Measurements from ENCODE around the gene FRMD4A. TPM values are rescaled to one million over a fixed set of nuclear protein-coding genes. Genes with fewer than 3 reads are reported as not detected.
"Not testable (repeated sequence)": the region's sequence is repeated elsewhere in the genome, so short reads cannot be mapped to it uniquely, and the experiment has no call there.

The FRMD4A gene
- total RNA-seq, 2 experiments from 2014 or later = 0.25 TPM; not detected in 1

- ChIA-PET CTCF (no interaction called here), POLR2A (no interaction called here)
- DNase-seq = no peak
- H3K27ac Mint-ChIP-seq = no peak overlapping the region
- peaks cover 6% of the 10 kb centered on the region for H3K27me3 Mint-ChIP-seq
- H3K36me3 Mint-ChIP-seq (ENCODE audit: low read depth) = no peaks in the 10 kb centered on the region
- no peaks in the 10 kb centered on the region for H3K9me3 Mint-ChIP-seq
- no peaks in the 10 kb centered on the region for H3K4me1 Mint-ChIP-seq
- no peak overlapping the region for H3K4me3 Mint-ChIP-seq
Observed at GRCh38 chr10:13775786-13776775, 554.6 kb downstream of the FRMD4A start.

GRCh38 chr10:13774303-13774893 is 556.3 kb downstream of the FRMD4A start:
- Mint-ChIP-seq H3K27me3 (peaks cover 9% of the 10 kb centered on the region), H3K4me1 (no peaks in the 10 kb centered on the region), H3K27ac (no peak overlapping the region), H3K4me3 (no peak overlapping the region), H3K9me3 (no peaks in the 10 kb centered on the region), H3K36me3 (ENCODE audit: low read depth) (no peaks in the 10 kb centered on the region)
- ChIA-PET POLR2A (no interaction called here), CTCF (no interaction called here)
- DNase-seq = no peak

- ChIA-PET CTCF (interaction anchor here (0.9 kb wide), 1 partner anchor 467 kb away, joined by 3 read pairs; no protein-coding TSS in a partner anchor), POLR2A (no interaction called here)
- no peak for DNase-seq
- H3K4me1 Mint-ChIP-seq = no peaks in the 10 kb centered on the region
- H3K27ac Mint-ChIP-seq = no peak overlapping the region
- H3K9me3 Mint-ChIP-seq = no peaks in the 10 kb centered on the region
- H3K27me3 Mint-ChIP-seq = peaks cover 9% of the 10 kb centered on the region
- H3K36me3 Mint-ChIP-seq (ENCODE audit: low read depth) = no peaks in the 10 kb centered on the region
- H3K4me3 Mint-ChIP-seq = no peak overlapping the region
Observed at GRCh38 chr10:13773496-13774170, 557.1 kb downstream of the FRMD4A start.

GRCh38 chr10:13773043-13773442 is 557.7 kb downstream of the FRMD4A start:
- no peak for DNase-seq
- peaks cover 9% of the 10 kb centered on the region for H3K27me3 Mint-ChIP-seq
- CTCF ChIA-PET = interaction anchor here (0.9 kb wide), 1 partner anchor 468 kb away, joined by 3 read pairs; no protein-coding TSS in a partner anchor
- POLR2A ChIA-PET = no interaction called here
- H3K9me3 Mint-ChIP-seq = no peaks in the 10 kb centered on the region
- H3K4me1 Mint-ChIP-seq = no peaks in the 10 kb centered on the region
- no peak overlapping the region for H3K27ac Mint-ChIP-seq
- no peak overlapping the region for H3K4me3 Mint-ChIP-seq
- no peaks in the 10 kb centered on the region for H3K36me3 Mint-ChIP-seq (ENCODE audit: low read depth)

GRCh38 chr10:13771992-13772391 is 558.7 kb downstream of the FRMD4A start:
- Mint-ChIP-seq H3K9me3 (no peaks in the 10 kb centered on the region), H3K4me3 (no peak overlapping the region), H3K4me1 (no peaks in the 10 kb centered on the region), H3K27me3 (peaks cover 8% of the 10 kb centered on the region), H3K27ac (no peak overlapping the region), H3K36me3 (ENCODE audit: low read depth) (no peaks in the 10 kb centered on the region)
- ChIA-PET POLR2A (no interaction called here), CTCF (interaction anchor here (0.6 to 1.5 kb wide), 3 partner anchors 53 to 663 kb away, joined by 3 to 4 read pairs (median 3); partner anchors contain the start of gene PRPF18)
- no peak for DNase-seq

- Mint-ChIP-seq H3K4me1 (no peaks in the 10 kb centered on the region), H3K27me3 (peaks cover 8% of the 10 kb centered on the region), H3K36me3 (ENCODE audit: low read depth) (no peaks in the 10 kb centered on the region), H3K9me3 (no peaks in the 10 kb centered on the region), H3K27ac (no peak overlapping the region), H3K4me3 (no peak overlapping the region)
- CTCF ChIA-PET = interaction anchor here (0.6 to 1.5 kb wide), 3 partner anchors 9 to 263 kb away, joined by 3 read pairs; no protein-coding TSS in a partner anchor
- no peak for DNase-seq
- POLR2A ChIA-PET = no interaction called here
Observed at GRCh38 chr10:13770760-13771493, 559.8 kb downstream of the FRMD4A start.

GRCh38 chr10:13769946-13770345 is 560.8 kb downstream of the FRMD4A start:
- ChIA-PET CTCF (no interaction called here), POLR2A (no interaction called here)
- Mint-ChIP-seq H3K36me3 (ENCODE audit: low read depth) (no peaks in the 10 kb centered on the region), H3K4me3 (no peak overlapping the region), H3K27me3 (peaks cover 3% of the 10 kb centered on the region), H3K9me3 (no peaks in the 10 kb centered on the region), H3K27ac (no peak overlapping the region), H3K4me1 (no peaks in the 10 kb centered on the region)
- no peak for DNase-seq

- Mint-ChIP-seq H3K4me3 (no peak overlapping the region), H3K4me1 (no peaks in the 10 kb centered on the region), H3K36me3 (ENCODE audit: low read depth) (no peaks in the 10 kb centered on the region), H3K27me3 (peaks cover 3% of the 10 kb centered on the region), H3K27ac (no peak overlapping the region), H3K9me3 (no peaks in the 10 kb centered on the region)
- POLR2A ChIA-PET = no interaction called here
- no peak for DNase-seq
- CTCF ChIA-PET = no interaction called here
Observed at GRCh38 chr10:13767676-13768178, 563.0 kb downstream of the FRMD4A start.

- H3K4me3 Mint-ChIP-seq; POLR2A ChIA-PET; H3K36me3 Mint-ChIP-seq (ENCODE audit: low read depth); H3K4me1 Mint-ChIP-seq; H3K27me3 Mint-ChIP-seq; H3K9me3 Mint-ChIP-seq; H3K27ac Mint-ChIP-seq; DNase-seq: not testable (repeated sequence)
- CTCF ChIA-PET = interaction anchor here (1.0 kb wide), 1 partner anchor 419 kb away, joined by 3 read pairs; no protein-coding TSS in a partner anchor
Observed at GRCh38 chr10:13767148-13767547, 563.6 kb downstream of the FRMD4A start.

- Mint-ChIP-seq H3K4me3 (no peak overlapping the region), H3K9me3 (no peaks in the 10 kb centered on the region), H3K4me1 (no peaks in the 10 kb centered on the region), H3K27me3 (peaks cover 3% of the 10 kb centered on the region), H3K36me3 (ENCODE audit: low read depth) (no peaks in the 10 kb centered on the region), H3K27ac (no peak overlapping the region)
- no peak for DNase-seq
- ChIA-PET POLR2A (no interaction called here), CTCF (interaction anchor here (1.0 kb wide), 2 partner anchors 25 to 420 kb away, joined by 3 read pairs; no protein-coding TSS in a partner anchor)
Observed at GRCh38 chr10:13765641-13766341, 564.9 kb downstream of the FRMD4A start.

- no peak overlapping the region for H3K4me3 Mint-ChIP-seq
- no peak for DNase-seq
- ChIA-PET CTCF (no interaction called here), POLR2A (no interaction called here)
- peaks cover 2% of the 10 kb centered on the region for H3K36me3 Mint-ChIP-seq (ENCODE audit: low read depth)
- H3K4me1 Mint-ChIP-seq = peaks cover 11% of the 10 kb centered on the region
- H3K27me3 Mint-ChIP-seq = no peaks in the 10 kb centered on the region
- no peak overlapping the region for H3K27ac Mint-ChIP-seq
- no peaks in the 10 kb centered on the region for H3K9me3 Mint-ChIP-seq
Observed at GRCh38 chr10:13761490-13762091, 569.1 kb downstream of the FRMD4A start.
